Fibroblast of skin of back (primary cell): Measurements from ENCODE around the gene APC2. TPM values are rescaled to one million over a fixed set of nuclear protein-coding genes. Genes with fewer than 3 reads are reported as not detected.
A peak's percentile ranks its signal among the peaks of the same experiment; 100 is the strongest.

ENCODE experiments used
- DNase-seq: peaks from one replicate; pipeline ENCODE4 v3.0.0-alpha.2; 2013
- polyA plus RNA-seq, 2 experiments: library from polyadenylated mRNA; unstranded; fragments of 120-200 nt; gene quantifications; one replicate each; pipeline ENCODE4 v1.2.1, GENCODE V29; 2013; ENCODE audit not compliant: insufficient read length in 2 of 2

APC2 gene, protein sequence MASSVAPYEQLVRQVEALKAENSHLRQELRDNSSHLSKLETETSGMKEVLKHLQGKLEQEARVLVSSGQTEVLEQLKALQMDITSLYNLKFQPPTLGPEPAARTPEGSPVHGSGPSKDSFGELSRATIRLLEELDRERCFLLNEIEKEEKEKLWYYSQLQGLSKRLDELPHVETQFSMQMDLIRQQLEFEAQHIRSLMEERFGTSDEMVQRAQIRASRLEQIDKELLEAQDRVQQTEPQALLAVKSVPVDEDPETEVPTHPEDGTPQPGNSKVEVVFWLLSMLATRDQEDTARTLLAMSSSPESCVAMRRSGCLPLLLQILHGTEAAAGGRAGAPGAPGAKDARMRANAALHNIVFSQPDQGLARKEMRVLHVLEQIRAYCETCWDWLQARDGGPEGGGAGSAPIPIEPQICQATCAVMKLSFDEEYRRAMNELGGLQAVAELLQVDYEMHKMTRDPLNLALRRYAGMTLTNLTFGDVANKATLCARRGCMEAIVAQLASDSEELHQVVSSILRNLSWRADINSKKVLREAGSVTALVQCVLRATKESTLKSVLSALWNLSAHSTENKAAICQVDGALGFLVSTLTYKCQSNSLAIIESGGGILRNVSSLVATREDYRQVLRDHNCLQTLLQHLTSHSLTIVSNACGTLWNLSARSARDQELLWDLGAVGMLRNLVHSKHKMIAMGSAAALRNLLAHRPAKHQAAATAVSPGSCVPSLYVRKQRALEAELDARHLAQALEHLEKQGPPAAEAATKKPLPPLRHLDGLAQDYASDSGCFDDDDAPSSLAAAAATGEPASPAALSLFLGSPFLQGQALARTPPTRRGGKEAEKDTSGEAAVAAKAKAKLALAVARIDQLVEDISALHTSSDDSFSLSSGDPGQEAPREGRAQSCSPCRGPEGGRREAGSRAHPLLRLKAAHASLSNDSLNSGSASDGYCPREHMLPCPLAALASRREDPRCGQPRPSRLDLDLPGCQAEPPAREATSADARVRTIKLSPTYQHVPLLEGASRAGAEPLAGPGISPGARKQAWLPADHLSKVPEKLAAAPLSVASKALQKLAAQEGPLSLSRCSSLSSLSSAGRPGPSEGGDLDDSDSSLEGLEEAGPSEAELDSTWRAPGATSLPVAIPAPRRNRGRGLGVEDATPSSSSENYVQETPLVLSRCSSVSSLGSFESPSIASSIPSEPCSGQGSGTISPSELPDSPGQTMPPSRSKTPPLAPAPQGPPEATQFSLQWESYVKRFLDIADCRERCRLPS (N-terminal part only)
- polyA plus RNA-seq (2013, experiment 1 of 2; ENCODE audit: insufficient read length) = 1.5 TPM
- polyA plus RNA-seq (2013, experiment 2 of 2; ENCODE audit: insufficient read length) = 1.0 TPM

DNA sequence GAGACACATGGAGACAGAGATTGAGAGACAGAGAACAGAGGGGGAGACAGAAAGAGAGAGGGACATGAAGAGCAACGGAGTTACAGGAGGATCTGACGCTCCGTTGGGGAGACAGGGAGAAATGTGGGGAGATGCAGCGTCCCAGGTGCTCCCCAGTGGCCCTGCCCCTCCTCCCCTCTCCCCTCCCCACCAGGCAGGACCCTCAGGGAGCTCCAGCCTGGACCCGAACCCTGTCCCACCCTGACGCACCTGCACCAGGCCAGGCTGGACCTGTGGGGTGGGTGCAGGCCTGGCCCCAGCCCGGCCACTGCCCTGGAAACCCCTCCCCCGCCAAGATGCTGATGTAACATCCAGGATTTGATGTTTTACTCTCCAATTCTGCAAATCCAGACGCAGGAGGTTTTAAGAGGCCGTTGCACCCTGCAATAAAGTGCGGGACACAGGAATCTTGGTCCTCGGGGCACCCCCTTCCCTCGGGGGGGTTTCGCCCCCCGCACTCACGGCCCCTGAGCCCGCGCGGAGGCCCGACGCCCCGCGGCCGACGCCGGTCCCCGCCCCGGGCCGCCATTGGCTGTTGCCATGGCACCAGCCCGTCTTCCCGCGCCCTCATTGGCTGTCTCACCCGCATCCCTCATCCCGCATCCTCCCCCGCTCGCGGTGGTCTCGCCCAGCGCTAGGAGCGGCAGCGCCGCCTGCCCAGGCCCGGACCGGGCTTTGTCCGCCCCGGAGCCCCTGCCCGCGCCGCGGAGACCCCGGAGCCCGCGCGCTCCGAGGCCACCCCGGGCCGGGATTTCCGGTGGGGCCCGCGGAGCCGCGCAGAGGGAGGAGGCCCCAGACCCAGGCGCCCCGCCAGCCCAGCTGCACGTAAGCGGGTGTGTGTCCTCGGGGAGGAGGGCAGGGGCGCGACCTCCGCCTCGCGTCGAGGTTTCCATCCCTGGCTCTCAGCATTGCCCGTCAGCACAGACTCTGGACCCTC is at the start of gene APC2:
APC2 (plus strand) TSS at position 655 of the 976 bp plus-strand sequence. CDS start 2,881 bp downstream, outside the sequence.
- DNase-seq = peak; percentile 64

DNA sequence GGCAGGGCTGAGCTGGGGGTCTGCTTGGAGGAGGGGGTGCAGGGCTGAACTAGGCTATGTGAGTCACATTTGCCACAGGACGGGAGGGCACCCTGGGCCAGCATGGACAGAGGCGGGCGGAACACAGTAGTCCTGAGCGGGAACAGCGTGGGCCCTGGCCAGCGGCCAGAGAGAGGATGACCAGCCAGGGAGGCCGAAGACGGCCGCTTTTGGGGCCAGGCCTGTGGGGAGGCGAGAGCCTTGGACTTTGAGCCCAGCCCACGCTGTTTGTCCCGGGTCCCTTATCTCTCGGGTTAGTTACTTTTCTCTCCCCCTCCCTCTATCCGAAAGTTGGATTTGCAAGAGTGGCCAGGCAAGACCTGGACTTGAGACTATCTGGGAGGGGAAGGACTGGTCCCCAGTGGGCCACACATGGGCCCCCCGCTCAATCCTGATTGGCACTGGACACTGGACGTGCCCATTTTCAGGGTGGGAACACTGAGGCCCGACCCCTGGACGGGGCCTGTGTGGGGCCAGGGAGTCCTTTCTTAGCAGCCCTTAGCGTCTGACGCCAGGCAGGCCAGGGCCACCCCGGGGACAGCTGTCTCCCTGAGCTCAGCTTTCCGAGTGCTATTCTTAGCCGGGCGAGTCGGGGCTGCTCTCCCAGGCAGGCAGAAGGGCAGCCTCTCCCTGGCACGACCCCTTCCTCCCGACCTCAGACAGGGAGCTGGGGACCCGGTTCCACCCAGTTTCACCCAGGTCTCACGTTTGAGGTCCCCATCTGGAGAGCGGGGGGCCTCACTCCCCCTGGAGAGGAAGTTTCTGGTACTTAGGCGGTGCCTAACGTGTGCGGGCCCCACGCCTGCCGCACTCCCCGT is 49.4 kb upstream of the APC2 start:
- DNase-seq = peak; percentile 33

DNA sequence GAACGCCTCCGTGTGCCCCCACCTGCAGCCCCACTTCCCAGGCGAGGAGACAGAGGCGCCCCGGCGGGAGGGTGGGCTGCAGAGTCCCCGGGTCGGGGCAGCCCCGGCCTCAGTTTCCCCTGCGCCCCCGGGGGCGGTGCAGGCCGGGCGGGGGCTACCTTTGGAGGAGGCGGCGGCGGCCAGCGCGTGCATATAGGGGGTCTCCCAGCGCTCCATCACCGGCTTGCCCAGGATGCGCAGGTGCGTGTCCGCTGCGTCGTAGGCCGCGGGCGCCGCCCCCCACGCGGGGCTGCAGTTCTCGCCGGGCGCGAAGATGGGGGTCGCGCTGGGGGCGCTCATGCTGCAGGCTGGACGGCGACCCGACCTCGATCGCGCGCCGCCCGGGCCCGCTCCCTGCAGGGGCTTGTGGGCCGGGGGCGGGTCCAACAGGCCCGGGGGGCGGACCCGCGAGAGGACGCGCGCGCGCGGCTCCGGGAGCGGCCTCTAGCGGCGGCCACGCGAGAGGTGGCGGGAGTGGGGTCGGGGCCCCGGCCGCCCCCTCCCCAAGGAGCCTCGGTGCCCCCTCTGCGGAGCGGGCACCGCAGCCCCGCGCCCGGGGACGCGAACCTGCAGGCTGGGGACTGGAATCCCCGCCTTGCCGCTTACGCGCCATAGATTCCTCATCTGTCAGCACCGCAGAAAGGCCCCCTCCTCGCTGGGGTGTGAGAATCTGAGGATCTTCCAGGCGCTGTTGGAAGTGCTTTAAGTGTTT is 48.6 kb upstream of the APC2 start, which contains the start of gene GAMT:
GAMT (minus strand) TSS at position 405 of the 751 bp plus-strand sequence; CDS start at position 339, 66 bp downstream.
- peak; percentile 49 for DNase-seq

DNA sequence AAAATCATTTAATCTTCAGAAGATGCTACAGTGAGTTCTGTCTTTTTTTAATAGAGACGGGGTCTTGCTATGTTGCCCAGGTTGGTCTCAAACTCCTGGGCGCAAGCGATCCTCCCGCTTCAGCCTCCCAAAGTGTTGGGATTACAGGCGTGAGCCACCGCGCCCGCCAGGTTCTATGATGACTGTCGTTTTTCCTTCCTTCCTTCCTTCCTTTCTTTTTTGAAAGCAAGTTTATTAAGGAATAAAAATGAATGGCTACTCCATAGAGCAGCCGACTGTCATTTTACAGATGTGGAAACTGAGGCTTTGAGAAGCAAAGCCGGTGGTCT is 48.1 kb upstream of the APC2 start:
- no peak for DNase-seq

DNA sequence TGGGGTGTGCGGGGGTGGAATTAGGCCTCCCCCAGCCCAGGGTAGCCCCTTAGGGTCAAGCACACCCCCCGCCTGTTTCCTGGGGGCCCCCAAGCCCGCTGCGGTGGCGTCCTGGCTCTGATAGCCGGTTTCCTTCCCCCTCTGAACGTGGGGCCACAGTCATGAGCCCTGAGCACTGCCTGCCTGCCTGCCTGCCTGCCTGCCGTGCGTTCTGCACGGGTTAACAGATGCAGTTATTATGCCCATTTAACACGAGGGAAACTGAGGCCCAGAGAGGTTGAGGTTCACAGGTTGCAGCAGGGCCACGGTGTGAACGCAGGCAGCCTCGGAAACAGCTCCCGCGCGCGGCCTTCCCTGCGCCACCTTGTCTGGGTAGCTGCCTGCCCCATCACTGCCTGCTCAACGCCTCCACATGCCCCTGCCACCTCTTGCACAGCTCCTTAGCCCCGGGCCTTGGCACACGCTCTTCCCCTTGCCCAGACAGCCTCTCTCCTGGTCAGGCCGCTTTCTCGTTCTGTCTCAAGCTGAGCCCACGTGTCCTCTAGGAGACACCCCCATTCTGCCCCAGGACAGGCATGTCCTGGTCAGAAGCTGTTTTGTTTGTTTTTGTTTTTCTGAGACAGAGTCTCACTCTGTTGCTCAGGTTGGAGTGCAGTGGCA is 47.4 kb upstream of the APC2 start:
- DNase-seq = no peak

DNA sequence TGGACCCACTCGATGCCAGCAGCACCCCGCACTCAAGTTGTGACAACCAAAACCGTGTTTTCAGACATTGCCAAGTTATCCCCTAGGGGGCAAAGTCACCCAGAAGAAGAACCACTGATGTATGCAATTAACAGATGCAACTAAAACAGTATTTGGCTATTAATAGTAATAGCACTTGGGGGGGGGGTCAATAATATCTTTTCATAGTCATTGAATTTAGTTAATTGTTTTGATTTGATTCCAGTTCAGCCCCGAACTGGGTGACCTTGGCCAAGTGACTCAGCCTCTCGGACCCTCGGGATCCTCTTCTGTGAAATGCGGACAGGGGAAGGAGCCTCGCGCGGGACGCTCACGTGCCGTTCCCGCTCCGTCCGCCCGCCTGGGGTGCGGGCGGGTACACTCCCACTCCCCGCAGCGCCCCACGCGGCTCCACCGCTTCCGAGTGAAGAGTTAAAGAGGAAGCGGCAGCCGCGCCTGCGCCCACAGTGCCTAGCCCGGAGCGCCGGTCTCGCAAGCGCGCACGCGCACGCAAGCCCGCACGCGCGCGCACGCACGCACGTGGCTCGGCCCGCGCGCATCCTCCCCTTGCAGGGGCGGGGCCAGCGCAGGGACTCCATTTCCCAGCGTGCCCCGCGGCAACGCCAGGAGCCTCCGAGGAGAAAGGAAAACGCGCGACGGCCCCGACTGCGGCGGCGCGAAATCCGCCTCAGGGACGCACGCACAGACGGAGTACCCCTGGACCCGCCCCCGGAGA is 43.0 kb upstream of the APC2 start:
- DNase-seq = peak; percentile 98

DNA sequence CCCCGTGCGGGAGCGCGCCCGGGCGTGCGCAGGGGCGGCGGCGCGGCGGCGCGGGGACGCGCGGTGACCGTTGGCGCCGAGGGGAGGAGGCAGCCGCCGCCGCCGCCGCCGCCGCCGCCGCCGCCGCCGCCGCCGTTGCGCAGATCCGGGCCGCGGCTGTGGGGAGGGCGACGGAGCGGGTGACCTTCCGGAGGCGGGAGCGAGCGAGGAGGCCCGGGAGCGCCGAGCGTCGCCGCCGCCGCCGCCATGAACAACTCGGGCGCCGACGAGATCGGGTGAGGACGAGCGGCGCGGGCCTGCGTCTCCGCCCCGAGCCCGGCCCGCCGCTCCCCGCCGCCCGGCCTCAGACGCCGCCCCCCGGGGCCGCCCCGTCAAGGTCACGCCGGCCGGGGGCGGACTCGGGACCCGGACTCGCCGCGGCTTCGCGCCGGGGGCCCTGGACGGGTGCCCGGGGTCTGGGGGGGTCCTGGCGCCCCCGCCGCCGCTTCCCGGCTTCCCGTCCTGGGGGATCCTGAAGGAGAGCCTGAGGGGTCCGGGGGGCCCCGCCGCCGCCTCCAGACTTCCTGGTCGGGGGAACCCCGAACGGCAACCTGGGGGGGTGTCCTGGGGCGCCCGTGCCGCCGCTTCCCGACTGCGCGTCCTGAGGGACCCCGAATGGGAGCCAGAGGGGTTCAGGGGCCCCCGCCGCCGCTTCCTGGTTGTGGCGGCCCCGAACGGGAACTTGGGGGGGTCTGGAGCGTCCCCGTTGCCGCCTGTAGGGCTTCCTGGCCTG is 42.2 kb upstream of the APC2 start, which contains the start of gene DAZAP1:
DAZAP1 (plus strand) TSS at position 59 of the 772 bp plus-strand sequence; CDS start at position 247, 188 bp downstream.
- no peak for DNase-seq

DNA sequence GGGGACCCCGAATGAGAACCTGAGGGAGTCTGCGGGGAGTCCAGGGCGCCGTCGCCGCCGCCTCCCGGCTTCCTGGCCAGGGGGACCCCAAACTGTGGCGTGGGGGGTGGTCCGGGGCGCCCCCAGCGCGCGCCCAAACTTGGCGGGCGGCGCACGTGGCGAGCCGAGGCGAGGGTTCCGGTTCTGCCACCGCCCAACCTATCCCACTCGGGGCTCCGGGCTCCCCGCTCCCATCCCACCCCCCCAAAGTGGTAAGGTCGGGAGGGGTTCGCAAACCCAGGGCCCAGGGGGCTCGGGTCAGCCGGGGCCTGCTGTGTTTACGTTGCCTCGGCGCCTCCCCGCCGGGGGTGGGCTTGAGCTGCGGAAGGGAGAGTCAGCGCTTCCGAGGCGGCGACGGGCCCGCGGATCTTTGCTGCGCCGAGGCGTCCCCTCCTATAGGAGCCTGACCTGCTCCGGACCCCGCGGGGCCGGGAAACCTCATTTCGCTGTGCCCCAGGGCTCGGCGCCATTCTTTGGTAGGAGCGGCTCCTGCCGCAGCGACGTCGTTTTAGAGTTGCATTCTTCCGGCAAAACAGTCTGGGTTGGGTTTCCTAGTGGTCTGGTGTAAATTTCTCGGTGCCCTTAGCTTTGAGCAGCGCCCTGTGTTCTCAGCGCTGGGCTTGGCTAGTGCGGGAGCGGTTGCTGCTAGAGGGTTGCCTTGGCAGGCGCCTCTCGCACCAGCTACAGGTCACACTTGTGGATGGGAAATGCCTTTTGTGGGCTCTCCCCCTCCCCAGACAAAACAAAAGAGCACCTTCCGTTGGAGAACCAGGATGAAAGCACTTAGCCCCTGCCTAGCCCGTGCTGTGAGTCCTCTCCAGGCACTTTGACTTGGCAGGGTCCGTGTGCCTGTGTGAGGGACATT is 41.4 kb upstream of the APC2 start:
- DNase-seq = peak; percentile 47

DNA sequence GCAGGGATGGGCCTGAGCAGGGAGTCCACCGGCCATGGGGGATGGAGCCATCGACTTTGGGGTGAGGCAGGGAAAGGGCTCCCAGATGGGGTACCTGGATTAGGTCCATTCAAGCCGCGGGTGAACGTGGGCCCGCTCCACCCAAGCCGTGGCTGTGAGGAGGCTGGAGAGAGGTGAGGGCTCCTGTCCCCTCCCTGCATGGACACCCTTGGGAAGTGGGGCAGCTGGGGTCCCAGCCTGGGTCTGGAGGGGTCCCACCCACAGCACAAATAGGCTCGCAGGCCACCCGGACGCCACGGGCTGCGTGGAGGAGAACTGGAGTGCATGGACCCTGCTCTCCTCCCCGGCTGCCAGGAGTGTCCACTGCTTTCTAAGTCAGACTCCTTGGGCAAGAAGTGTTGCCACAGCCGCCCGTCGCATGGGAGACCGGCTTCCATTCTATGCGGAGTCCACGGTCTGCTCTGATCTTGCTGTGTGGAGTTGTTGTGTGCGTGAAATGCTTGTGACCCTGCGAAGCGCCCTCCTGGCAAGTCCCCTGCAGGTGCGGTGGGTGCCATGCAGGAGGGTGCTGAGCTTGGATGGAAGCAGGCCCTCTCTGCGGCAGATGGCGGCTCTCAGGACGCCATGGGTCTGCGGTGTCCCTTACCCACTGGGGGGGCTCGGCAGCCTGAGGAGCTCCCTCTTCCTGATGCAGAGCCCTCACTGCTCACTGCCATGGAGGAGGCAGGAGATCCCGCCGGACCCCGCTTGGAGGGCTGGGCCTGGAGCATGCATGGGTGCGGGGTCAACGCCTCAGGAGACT is 40.5 kb upstream of the APC2 start:
- DNase-seq = no peak

DNA sequence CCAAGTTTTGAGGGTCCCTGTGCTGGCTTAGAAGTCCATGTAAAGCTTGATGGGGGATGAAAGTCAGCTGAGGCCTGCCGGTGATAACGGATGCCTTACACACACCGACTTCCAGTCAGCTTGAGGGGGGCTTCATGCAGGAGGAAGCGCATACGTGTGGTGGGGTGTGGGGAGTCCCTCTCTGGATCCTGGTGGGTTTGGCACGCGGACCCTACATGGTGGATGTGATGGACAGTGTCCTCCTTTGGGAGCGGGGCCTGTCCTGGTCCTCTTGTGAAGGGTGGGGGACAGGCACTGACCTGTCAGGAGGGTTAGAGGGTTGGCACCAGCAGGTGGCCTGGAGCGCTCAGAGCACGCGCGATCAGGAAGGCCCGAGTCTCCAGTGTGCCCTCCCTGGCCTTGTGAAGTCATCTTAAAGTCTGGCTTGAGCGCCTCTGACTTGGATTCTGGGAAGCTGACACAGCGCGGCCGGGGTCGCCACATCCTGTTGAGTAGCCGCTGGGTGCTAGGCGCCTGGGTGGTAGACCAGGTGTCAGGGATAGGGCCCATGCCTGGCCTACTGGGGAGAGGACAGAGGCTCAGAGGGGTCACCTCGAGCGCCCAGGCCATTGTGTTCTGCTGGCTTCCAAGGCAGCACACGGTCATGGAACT is 39.7 kb upstream of the APC2 start:
- DNase-seq = no peak

DNA sequence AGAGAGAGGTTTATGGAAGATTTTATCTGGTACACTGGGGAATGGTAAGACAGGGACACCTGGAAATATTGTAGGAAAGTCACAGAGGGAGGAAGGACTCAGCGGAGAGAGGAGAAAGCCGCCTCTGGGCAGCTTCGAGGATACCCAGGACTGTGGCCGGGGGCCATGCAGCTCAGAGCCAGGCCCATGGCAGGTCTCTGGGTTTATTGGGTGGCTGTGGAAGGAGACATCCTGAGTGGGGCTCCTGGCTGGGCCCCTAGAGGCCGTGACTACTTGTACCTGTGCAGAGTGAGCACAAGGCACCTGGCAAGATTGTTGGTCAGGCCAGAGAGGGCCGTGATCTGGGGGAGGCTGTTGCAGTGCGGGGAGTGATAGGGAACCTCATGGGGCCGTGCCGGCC is 39.1 kb upstream of the APC2 start:
- DNase-seq = no peak

DNA sequence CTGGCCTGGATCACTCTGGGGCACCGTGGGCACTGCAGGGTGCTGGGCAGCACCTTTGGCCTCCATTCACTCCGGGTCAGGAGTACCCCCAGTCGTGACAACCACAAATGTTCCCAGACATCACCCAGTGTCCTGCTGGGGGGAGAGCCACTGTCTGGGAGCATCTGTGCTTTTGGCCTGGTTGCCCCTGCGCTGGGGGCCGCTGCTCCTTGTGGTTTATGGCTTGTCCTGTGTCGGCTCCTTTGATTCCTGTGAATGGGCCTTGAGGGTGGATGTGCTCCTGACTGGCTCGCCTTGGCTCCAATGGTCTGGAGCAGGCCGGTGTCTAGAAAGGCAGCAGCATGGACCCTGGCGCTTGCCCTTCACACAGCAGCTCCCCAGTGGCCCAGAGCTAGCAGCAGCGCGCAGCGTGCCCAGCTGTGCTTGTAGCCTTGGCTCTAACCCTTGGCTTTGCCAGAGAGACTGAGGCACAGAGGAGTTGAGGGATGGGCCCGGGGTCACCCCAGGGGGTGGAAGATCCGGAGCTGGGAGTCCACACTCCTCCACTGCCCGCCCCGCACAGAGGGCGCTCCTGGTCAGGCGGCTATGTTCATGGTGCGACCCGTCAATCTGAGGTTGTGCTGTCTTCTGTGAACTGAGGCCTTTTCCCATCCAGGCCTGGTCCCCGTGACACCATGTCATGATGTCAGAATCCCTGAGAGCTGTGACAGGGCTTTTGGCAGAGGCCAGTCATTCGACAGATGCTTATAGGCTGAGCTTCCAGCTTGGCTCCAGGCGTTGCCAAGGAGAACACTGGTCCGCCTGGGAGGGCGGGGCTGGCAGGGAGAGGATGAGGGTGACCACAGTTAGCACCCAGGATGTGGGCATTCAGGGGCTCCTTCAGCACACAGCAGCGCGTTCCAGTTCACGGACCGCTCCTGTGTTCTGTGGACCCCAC is 38.4 kb upstream of the APC2 start:
- peak; percentile 45 for DNase-seq

DNA sequence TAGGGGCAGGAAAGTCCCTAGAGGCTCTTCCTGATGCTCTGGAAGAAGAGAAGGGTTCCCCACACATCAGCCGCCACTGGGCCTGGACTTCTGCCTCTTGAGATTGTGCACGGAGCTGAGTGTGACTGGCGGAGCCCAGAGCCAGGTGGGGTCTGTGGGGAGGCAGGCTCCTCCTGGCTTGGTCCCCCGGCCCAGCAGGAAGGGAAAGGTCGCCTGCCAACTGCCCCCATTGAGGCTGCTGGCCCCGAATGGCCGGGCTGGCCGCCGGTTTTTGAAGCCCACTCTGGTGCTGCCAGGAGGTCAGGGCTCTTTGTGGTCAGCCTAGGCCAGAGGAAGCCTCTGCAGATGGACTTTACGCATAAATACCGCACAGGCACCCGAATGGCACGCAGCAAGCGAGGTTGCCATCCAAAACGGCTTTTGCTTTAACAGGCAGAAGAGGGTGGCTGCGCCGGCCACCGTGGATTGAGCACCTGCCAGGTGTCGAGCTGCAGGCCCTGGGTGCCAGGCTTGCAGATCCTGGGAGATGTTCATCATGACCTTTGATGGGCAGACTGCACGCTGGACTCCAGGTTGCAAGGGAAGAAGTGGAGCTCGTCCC is 37.5 kb upstream of the APC2 start:
- no peak for DNase-seq
